GM12891 (cell line): ENCODE data around the gene C2orf66.

Experiments
- POLR2A ChIP-seq: IDR thresholded peaks from 2 replicates; pipeline ENCODE4 v1.6.1; 2011; ENCODE audit warnings: low read depth, low read length, control low read depth
- POLR2AphosphoS5 ChIP-seq: IDR thresholded peaks from 2 replicates; pipeline ENCODE4 v1.6.1; 2011; ENCODE audit warnings: low read depth, low read length, control low read depth
- TAF1 ChIP-seq: IDR thresholded peaks from 2 replicates; pipeline ENCODE4 v1.6.1; 2011; ENCODE audit warnings: low read depth, low read length, control low read depth

- TF ChIP-seq TAF1 (no peak), POLR2AphosphoS5 (no peak), POLR2A (no peak)
Measured at GRCh38 chr2:196804381-196804780, 4.8 kb downstream of the C2orf66 start.
